ENCODE measurements around the gene HLA-DOA.

Gene HLA-DOA

GRCh38 chr6:33052627-33053026 is 43.2 kb upstream of the HLA-DOA start:
- ATAC-seq: no peak
- TF ChIP-seq TCF4 (CRISPR knock-in tag; IDR thresholded peaks at IDR 0.05; ENCODE audit: borderline replicate concordance): no peak
- TF ChIP-seq PATZ1 (CRISPR knock-in tag; IDR thresholded peaks at IDR 0.05; ENCODE audit: borderline replicate concordance): no peak
- TF ChIP-seq ZFP3 (CRISPR knock-in tag; IDR thresholded peaks at IDR 0.05): no peak
- no peak for TF ChIP-seq ZNF8 (CRISPR knock-in tag; IDR thresholded peaks at IDR 0.05)

- no peak for ATAC-seq
- TF ChIP-seq CREB5 (CRISPR knock-in tag; IDR thresholded peaks at IDR 0.05; ENCODE audit: low read depth): no peak
Observed at GRCh38 chr6:33050014-33050810, 40.8 kb upstream of the HLA-DOA start.

GRCh38 chr6:33049323-33050013 is 40.1 kb upstream of the HLA-DOA start:
- TF ChIP-seq CSDC2 (CRISPR knock-in tag; IDR thresholded peaks at IDR 0.05) (no peak), BACH2 (CRISPR knock-in tag; IDR thresholded peaks at IDR 0.05; ENCODE audit: borderline replicate concordance) (no peak), SNAI2 (CRISPR knock-in tag; IDR thresholded peaks at IDR 0.05) (no peak), CREB5 (CRISPR knock-in tag; IDR thresholded peaks at IDR 0.05; ENCODE audit: low read depth) (no peak), CSRNP3 (CRISPR knock-in tag; IDR thresholded peaks at IDR 0.05) (no peak), ZNF70 (CRISPR knock-in tag; IDR thresholded peaks at IDR 0.05) (no peak), ZNF565 (CRISPR knock-in tag; conservative IDR thresholded peaks at IDR 0.05; ENCODE audit: low read depth) (no peak), GLIS3 (CRISPR knock-in tag; IDR thresholded peaks at IDR 0.05) (no peak), OSR1 (CRISPR knock-in tag; IDR thresholded peaks at IDR 0.05) (no peak), TCF4 (CRISPR knock-in tag; IDR thresholded peaks at IDR 0.05; ENCODE audit: borderline replicate concordance) (no peak), ISL1 (CRISPR knock-in tag; IDR thresholded peaks at IDR 0.05) (no peak), TOX (CRISPR knock-in tag; IDR thresholded peaks at IDR 0.05; ENCODE audit: borderline replicate concordance) (no peak), POU6F1 (CRISPR knock-in tag; IDR thresholded peaks at IDR 0.05; ENCODE audit: borderline replicate concordance, low read depth) (no peak)
- ATAC-seq: no peak

GRCh38 chr6:33040157-33040556 is 30.8 kb upstream of the HLA-DOA start:
- TF ChIP-seq SNAI2 (CRISPR knock-in tag; IDR thresholded peaks at IDR 0.05): no peak
- TF ChIP-seq RARB (CRISPR knock-in tag; IDR thresholded peaks at IDR 0.05): no peak
- TF ChIP-seq CSRNP3 (CRISPR knock-in tag; IDR thresholded peaks at IDR 0.05): no peak
- TF ChIP-seq CSDC2 (CRISPR knock-in tag; IDR thresholded peaks at IDR 0.05): no peak
- no peak for TF ChIP-seq POU6F1 (CRISPR knock-in tag; IDR thresholded peaks at IDR 0.05; ENCODE audit: borderline replicate concordance, low read depth)
- no peak for ATAC-seq

Data from SK-N-SH treated with all-trans-retinoic acid at 6 μM for 48 hours (cell line).